ENCODE measurements around the gene TNRC18.
A peak's percentile ranks its signal among the peaks of the same experiment; 100 is the strongest.

DNA sequence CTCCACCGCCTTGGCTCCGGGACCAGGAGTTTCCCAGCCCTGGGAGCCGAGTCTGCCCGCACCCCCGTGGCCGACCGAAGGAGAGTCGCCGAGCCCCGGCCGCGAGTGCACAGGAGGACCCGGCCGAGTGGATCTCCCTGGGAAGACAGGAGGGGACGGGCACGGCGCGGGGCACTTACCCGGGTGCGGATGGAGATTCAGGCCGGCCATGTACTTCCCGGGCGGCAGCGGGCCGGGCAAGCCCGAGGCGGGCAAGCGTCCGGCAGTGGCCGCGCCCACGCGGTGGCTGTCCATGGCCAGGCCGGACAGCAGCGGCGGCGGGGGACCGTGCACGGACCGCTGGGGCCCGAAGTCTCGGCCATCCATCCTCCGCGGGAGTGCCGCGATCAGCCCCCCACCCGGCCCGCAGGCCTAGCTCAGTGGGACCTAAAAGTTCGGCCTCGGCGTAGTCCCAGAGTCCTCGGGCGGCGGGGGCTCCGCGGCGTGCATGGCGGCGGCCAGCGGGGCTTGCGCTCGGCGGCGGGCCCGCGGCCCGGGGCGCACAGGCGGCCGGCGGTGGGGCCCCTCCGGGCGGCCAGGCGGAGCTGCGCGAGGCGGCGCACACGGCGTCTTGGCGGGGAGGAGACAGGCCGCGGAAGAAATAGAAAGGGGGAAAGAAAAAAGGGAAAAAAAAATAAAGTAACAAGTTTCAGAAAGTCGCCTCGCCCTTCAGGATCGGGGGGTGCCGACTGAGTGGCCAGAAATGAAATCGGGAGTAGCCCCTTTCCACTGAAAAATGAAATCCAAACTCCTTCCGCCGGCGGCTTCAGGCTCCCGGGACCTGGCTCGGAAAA, 2.5 kb downstream of the TNRC18 start:
- TF ChIP-seq, protein P1, sequence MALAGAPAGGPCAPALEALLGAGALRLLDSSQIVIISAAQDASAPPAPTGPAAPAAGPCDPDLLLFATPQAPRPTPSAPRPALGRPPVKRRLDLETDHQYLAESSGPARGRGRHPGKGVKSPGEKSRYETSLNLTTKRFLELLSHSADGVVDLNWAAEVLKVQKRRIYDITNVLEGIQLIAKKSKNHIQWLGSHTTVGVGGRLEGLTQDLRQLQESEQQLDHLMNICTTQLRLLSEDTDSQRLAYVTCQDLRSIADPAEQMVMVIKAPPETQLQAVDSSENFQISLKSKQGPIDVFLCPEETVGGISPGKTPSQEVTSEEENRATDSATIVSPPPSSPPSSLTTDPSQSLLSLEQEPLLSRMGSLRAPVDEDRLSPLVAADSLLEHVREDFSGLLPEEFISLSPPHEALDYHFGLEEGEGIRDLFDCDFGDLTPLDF (CRISPR knock-in tag; IDR thresholded peaks at IDR 0.05): no peak
- peak in 1 of 3 experiments; percentile 10 for TF ChIP-seq YY1 (IDR thresholded peaks at IDR 0.05; ENCODE audit: borderline replicate concordance in 1 of 3, control insufficient read depth in 1 of 3, extremely low read depth in 1 of 3, insufficient read depth in 3 of 3, insufficient read length in 1 of 3, insufficient replicate concordance in 2 of 3, low read depth in 1 of 3, low read length in 2 of 3)
- no peak for TF ChIP-seq KAT7 (CRISPR knock-in tag; IDR thresholded peaks at IDR 0.05; ENCODE audit: borderline replicate concordance)
- no peak for TF ChIP-seq MYC (IDR thresholded peaks at IDR 0.05; ENCODE audit: low read depth, low read length)
- TF ChIP-seq MYC (CRISPR knock-in tag; IDR thresholded peaks at IDR 0.05; ENCODE audit: borderline replicate concordance, low read depth): no peak
